ENCODE measurements around the gene HELB.

DNA sequence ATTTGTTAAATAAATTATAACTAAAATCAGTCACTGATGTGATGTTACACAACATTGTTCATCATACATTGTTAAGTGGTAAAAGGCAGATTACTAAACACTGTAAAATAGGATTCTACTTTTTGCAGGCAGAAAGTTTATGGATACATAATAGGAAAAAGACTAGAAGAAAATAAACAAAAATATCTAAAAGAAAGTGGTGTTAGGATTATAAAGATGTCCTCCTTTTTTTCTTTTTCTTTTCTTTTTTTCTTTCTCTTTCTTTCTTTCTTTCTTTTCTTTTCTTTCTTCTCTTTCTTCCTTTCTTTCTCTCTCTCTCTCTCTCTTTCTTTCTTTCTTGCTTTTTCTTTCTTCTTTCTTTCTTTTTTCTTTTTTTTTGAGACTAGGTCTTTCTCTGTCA lies 39.6 kb upstream of the HELB start:
- TF ChIP-seq, protein P1, sequence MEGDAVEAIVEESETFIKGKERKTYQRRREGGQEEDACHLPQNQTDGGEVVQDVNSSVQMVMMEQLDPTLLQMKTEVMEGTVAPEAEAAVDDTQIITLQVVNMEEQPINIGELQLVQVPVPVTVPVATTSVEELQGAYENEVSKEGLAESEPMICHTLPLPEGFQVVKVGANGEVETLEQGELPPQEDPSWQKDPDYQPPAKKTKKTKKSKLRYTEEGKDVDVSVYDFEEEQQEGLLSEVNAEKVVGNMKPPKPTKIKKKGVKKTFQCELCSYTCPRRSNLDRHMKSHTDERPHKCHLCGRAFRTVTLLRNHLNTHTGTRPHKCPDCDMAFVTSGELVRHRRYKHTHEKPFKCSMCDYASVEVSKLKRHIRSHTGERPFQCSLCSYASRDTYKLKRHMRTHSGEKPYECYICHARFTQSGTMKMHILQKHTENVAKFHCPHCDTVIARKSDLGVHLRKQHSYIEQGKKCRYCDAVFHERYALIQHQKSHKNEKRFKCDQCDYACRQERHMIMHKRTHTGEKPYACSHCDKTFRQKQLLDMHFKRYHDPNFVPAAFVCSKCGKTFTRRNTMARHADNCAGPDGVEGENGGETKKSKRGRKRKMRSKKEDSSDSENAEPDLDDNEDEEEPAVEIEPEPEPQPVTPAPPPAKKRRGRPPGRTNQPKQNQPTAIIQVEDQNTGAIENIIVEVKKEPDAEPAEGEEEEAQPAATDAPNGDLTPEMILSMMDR (IDR thresholded peaks at IDR 0.05): no peak
- TF ChIP-seq POLR2A (IDR thresholded peaks at IDR 0.05): no peak

Data from stomach (tissue), 4 donors.